CD4-positive, alpha-beta T cell treated with Interferon gamma for 1 hour (primary cell): ENCODE data around the gene PCSK7.
"Not testable (repeated sequence)": the region's sequence is repeated elsewhere in the genome, so short reads cannot be mapped to it uniquely, and the experiment has no call there.

Experiments used
- DNase-seq: peaks from one replicate; pipeline ENCODE4 v3.0.0-alpha.2; 2020

Gene PCSK7

GRCh38 chr11:117212697-117213355, 19.0 kb downstream of the PCSK7 start:
- DNase-seq: no peak

- DNase-seq: no peak
Observed at GRCh38 chr11:117210620-117211019, 21.3 kb downstream of the PCSK7 start.

GRCh38 chr11:117209351-117210125, 22.3 kb downstream of the PCSK7 start:
- not testable (repeated sequence) for DNase-seq

GRCh38 chr11:117208710-117209109, 23.2 kb downstream of the PCSK7 start:
- DNase-seq: not testable (repeated sequence)

- not testable (repeated sequence) for DNase-seq
Observed at GRCh38 chr11:117207481-117207880, 24.4 kb downstream of the PCSK7 start.

GRCh38 chr11:117206859-117207258, 25.0 kb downstream of the PCSK7 start:
- DNase-seq: not testable (repeated sequence)

GRCh38 chr11:117206111-117206510, 25.8 kb downstream of the PCSK7 start:
- not testable (repeated sequence) for DNase-seq

- no peak for DNase-seq
Observed at GRCh38 chr11:117205211-117205818, 26.6 kb downstream of the PCSK7 start.

GRCh38 chr11:117204283-117205080, 27.4 kb downstream of the PCSK7 start:
- no peak for DNase-seq

GRCh38 chr11:117203069-117203407, 28.8 kb downstream of the PCSK7 start:
- DNase-seq: no peak

- DNase-seq: no peak
Observed at GRCh38 chr11:117202386-117203068, 29.3 kb downstream of the PCSK7 start.

GRCh38 chr11:117201658-117202305, 30.1 kb downstream of the PCSK7 start:
- DNase-seq: no peak

- DNase-seq: no peak
Observed at GRCh38 chr11:117200813-117201657, 30.8 kb downstream of the PCSK7 start.

- no peak for DNase-seq
Observed at GRCh38 chr11:117199916-117200812, 31.7 kb downstream of the PCSK7 start.

- no peak for DNase-seq
Observed at GRCh38 chr11:117199053-117199915, 32.6 kb downstream of the PCSK7 start, which contains the start of gene TAGLN. Gene TAGLN, plus strand, starts transcription at chr11:117199370. Its CDS starts 3,644 bp downstream, at chr11:117203014.

GRCh38 chr11:117198613-117199012, 33.3 kb downstream of the PCSK7 start:
- no peak for DNase-seq

GRCh38 chr11:117197516-117198456, 34.1 kb downstream of the PCSK7 start:
- DNase-seq: no peak

- DNase-seq: no peak
Observed at GRCh38 chr11:117197006-117197405, 34.9 kb downstream of the PCSK7 start.
